HUES64 (cell line): ENCODE data around the gene DPP10.

ENCODE experiments used
- H3K27ac ChIP-seq: 2 replicates; pipeline ENCODE4 v1.7.0; 2013; ENCODE audit warnings: low read depth, low read length, inconsistent platforms
- H3K27me3 ChIP-seq: 2 replicates; pipeline ENCODE4 v1.6.1; 2013; ENCODE audit warnings: mild to moderate bottlenecking, low read length; ENCODE audit not compliant: insufficient read depth
- H3K36me3 ChIP-seq: 2 replicates; pipeline ENCODE4 v1.6.1; 2013; ENCODE audit warnings: mild to moderate bottlenecking, low read length; ENCODE audit not compliant: insufficient read depth
- H3K4me1 ChIP-seq: 2 replicates; pipeline ENCODE4 v1.6.1; 2013; ENCODE audit warnings: mild to moderate bottlenecking, low read length, moderate library complexity; ENCODE audit not compliant: insufficient read depth
- H3K4me3 ChIP-seq: 2 replicates; pipeline ENCODE4 v1.5.1; 2013; ENCODE audit warnings: mild to moderate bottlenecking, low read length, moderate library complexity
- H3K9ac ChIP-seq: 2 replicates; pipeline ENCODE4 v1.6.1; 2013; ENCODE audit warnings: mild to moderate bottlenecking, low read depth, low read length
- H3K9me3 ChIP-seq: 2 replicates; pipeline ENCODE4 v1.6.1; 2013; ENCODE audit warnings: low read depth, low read length; ENCODE audit not compliant: insufficient read depth
- WGBS: fragments of 150-250, 120-280 bp; methylation state at CpG from one replicate; pipeline ENCODE4 v1.1.7; 2013; ENCODE audit warnings: missing lambda C conversion rate; 5-methylcytosine and 5-hydroxymethylcytosine counted together

The DPP10 gene

DNA sequence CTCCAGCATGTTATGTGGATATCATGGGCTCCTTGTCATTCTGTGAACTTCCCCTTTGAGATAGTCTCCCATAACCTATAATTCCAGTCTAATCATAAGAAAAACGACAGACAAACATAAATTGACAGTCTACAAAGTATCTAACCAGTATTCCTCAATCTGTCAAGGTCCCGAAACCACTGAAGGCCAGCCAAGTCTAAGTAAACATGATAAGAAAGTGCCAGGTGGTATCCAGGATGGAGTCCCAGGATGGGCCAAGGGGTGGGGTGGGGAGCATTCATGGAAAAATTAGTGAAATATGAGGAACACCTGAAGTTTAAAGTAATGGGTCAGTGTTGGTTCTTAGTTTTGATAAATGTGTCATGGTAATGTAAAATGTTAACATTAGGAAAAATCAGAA, 355.5 kb downstream of the DPP10 start:
- no peak overlapping the region for H3K9ac ChIP-seq
- no peaks in the 10 kb centered on the region for H3K27me3 ChIP-seq
- 94% methylated on average over 2 of the region's 2 CpGs for WGBS
- no peak overlapping the region for H3K27ac ChIP-seq
- H3K4me3 ChIP-seq = no peak overlapping the region
- H3K9me3 ChIP-seq = no peaks in the 10 kb centered on the region
- H3K4me1 ChIP-seq = no peaks in the 10 kb centered on the region
- no peaks in the 10 kb centered on the region for H3K36me3 ChIP-seq

DNA sequence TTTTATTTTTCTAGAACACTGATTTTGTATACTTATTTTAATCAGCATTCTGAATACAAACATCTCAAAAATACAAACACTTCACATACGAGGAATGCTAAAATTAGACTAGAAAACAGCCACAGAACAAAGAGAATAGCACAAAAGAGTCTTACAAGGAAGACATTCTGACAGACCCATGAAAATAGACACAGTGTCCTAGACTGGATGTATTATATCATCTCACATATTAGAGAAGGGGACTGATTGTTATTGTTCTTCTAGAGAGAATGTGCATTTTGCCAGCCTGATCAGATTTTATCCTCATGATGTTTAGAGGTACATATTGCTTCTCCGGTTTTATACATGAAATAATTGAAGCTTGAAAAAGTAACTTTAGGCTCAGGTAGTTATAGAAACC, 357.9 kb downstream of the DPP10 start:
- no peak overlapping the region for H3K4me3 ChIP-seq
- no peaks in the 10 kb centered on the region for H3K4me1 ChIP-seq
- H3K36me3 ChIP-seq = no peaks in the 10 kb centered on the region
- 89% methylated on average over 2 of the region's 2 CpGs for WGBS
- H3K9me3 ChIP-seq = no peaks in the 10 kb centered on the region
- no peak overlapping the region for H3K9ac ChIP-seq
- H3K27me3 ChIP-seq = no peaks in the 10 kb centered on the region
- H3K27ac ChIP-seq = no peak overlapping the region

DNA sequence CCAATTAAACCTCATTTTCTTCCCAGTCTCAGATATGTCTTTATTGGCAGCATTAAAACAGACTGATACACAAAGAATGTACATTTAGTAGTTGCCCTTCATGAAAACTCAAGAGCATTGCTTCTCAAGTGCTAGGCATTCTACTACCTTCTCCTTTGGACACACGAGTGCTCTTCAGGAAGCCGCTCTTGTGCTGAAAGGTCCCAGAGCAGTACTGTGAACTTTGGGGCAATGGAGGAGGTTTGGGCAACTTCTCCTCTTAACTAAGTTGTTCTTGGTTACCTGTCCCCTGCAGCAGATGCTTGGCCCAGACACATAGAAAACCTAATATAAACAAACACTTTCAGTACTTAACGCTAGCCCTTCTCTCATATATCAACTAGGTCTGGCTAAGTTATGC, 362.8 kb downstream of the DPP10 start:
- Histone ChIP-seq H3K9me3 (no peaks in the 10 kb centered on the region), H3K4me1 (peaks cover 6% of the 10 kb centered on the region; the same call in 1 of the 2 replicates), H3K4me3 (no peak overlapping the region), H3K27me3 (no peaks in the 10 kb centered on the region), H3K9ac (no peak overlapping the region), H3K36me3 (no peaks in the 10 kb centered on the region), H3K27ac (no peak overlapping the region)
- WGBS = 98% methylated on average over 3 of the region's 3 CpGs

DNA sequence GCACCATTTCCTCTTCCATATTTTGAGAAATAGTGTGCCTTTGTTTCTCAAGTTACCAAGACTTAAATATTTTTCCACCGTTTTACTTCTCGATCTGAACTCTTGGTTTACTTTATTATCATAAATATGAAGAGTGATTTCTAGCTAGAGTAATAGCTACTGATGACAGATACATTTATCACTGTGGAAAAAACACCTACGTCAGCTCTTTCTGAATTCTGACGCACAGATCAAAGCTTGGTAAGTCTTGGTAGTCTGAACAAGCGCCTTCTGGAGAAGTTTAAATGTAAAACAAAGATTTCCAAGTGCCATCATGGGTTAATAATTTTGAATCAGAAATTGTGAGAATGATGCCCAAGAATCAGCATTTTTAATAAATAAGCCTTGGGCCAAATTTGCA, 367.7 kb downstream of the DPP10 start:
- H3K27ac ChIP-seq = no peak overlapping the region
- no peaks in the 10 kb centered on the region for H3K36me3 ChIP-seq
- no peak overlapping the region for H3K4me3 ChIP-seq
- no peak overlapping the region for H3K9ac ChIP-seq
- H3K9me3 ChIP-seq = no peaks in the 10 kb centered on the region
- no peaks in the 10 kb centered on the region for H3K27me3 ChIP-seq
- peaks cover 6% of the 10 kb centered on the region; the same call in 1 of the 2 replicates for H3K4me1 ChIP-seq
- 99% methylated on average over 3 of the region's 5 CpGs for WGBS

DNA sequence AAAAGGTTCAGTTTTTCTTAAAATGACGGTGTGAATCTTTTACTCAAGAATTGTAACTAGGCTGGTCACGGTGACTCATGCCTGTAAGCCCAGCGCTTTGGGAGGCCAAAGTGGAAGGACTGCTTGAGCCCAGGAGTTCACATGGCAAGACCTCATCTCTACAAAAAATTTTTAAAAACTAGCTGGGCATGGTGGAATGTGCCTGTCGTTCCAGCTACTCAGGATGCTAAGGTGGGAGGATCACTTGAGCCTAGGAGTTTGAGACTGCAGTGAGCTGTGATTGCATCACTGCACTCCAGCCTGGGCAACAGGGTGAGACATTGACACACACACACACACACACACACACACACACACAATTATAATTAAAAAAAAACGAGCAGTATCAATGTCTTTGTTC, 369.8 kb downstream of the DPP10 start:
- H3K27me3 ChIP-seq = no peaks in the 10 kb centered on the region
- H3K27ac ChIP-seq = no peak overlapping the region
- 91% methylated on average over 5 of the region's 5 CpGs for WGBS
- H3K9ac ChIP-seq = no peak overlapping the region
- peaks cover 9% of the 10 kb centered on the region; the same call in 1 of the 2 replicates for H3K4me1 ChIP-seq
- H3K36me3 ChIP-seq = no peaks in the 10 kb centered on the region
- no peaks in the 10 kb centered on the region for H3K9me3 ChIP-seq
- H3K4me3 ChIP-seq = no peak overlapping the region

DNA sequence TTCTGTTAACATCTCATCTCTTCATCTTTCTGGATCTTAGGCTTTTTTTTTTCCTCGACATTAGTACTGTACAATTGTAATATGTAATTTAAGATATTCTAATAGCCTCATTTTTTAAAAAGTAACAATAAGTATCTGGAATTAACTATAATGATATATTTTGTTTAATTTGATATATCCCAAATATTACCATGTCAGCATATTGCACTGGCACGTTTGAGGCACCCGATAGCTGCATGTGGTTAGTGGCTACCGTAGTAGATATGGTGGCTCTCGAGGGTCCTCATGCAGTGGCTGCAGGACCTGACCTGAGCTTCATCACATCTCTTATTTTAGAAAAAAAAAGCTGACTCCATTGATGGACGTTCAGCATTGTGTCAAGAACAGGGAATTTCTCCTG, 371.9 kb downstream of the DPP10 start:
- H3K27ac ChIP-seq = no peak overlapping the region
- H3K4me1 ChIP-seq = peaks cover 12% of the 10 kb centered on the region; the same call in 1 of the 2 replicates
- H3K4me3 ChIP-seq = no peak overlapping the region
- H3K36me3 ChIP-seq = no peaks in the 10 kb centered on the region
- H3K9me3 ChIP-seq = no peaks in the 10 kb centered on the region
- H3K27me3 ChIP-seq = no peaks in the 10 kb centered on the region
- H3K9ac ChIP-seq = no peak overlapping the region
- 98% methylated on average over 5 of the region's 6 CpGs for WGBS

DNA sequence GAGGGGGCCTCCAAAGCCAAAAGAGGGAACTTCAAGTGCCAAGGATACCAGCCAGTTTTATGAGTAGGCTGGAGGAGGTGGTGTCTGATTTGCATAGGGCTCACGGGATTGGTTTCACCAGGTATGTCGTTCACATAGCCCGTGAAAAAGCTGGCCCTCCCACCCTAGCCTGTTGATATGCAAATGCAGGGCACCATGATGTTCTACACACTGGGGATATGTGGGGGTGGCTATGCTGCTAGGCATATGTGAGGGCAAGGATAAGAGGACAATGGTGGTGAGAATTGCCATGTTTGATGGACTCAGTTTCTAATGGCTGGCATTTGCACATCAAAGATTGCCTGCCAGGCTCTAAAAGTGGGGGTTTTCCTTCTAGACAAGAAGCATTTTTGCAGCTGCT, 378.6 kb downstream of the DPP10 start:
- no peak overlapping the region for H3K9ac ChIP-seq
- H3K9me3 ChIP-seq = peaks cover 18% of the 10 kb centered on the region
- H3K4me1 ChIP-seq = 0 out of 2 replicates have a peak, but pooled peaks cover 5% of the 10 kb centered on the region
- H3K36me3 ChIP-seq = no peaks in the 10 kb centered on the region
- H3K4me3 ChIP-seq = no peak overlapping the region
- WGBS = 67% methylated on average over 3 of the region's 3 CpGs
- H3K27me3 ChIP-seq = no peaks in the 10 kb centered on the region
- no peak overlapping the region; the same call in 1 of the 2 replicates for H3K27ac ChIP-seq

DNA sequence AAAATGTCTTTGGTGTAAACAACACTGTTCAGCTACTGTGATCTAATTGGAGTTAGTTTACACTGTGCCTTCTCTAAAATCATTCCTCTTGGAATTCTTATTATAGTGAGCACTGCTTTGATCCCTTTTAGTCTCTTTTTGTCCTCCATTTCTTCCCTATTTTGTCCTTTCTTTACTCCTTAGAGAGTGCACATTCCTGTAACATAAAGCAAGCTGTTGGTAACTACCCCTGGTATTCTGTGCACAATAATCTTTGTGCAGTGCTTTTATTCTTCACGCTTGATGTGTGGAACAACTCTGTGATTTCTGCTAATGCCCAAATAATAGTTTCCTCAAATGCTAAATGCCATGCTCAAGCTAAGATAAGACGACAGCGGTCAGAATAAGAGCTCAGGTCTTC, 401.5 kb downstream of the DPP10 start:
- Histone ChIP-seq H3K9ac (no peak overlapping the region), H3K4me3 (no peak overlapping the region), H3K36me3 (no peaks in the 10 kb centered on the region), H3K27ac (no peak overlapping the region), H3K4me1 (peaks cover 13% of the 10 kb centered on the region), H3K27me3 (no peaks in the 10 kb centered on the region), H3K9me3 (no peaks in the 10 kb centered on the region)
- 97% methylated on average over 3 of the region's 3 CpGs for WGBS

DNA sequence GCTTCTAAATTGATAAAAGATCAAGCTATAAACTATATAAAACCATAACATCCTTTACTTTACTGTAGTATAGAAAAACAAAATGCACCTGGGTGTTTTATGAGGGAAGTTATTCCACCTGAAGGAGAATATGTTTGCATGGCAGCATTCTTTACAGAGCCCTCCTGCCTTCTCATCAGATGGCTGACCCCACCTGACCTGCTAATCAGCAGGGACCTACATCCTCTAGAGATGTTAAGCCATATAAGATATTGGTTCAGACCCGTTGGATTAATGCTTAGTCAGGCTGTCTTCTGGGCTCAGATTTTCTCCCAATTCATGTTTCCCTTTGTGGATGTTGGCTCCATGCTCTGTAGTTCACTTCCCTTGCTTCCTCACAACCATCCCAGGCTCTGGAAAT, 414.8 kb downstream of the DPP10 start:
- no peaks in the 10 kb centered on the region for H3K9me3 ChIP-seq
- no peak overlapping the region for H3K27ac ChIP-seq
- no peak overlapping the region for H3K4me3 ChIP-seq
- no peak overlapping the region for H3K9ac ChIP-seq
- 94% methylated on average over 1 of the region's 1 CpG for WGBS
- H3K36me3 ChIP-seq = no peaks in the 10 kb centered on the region
- H3K4me1 ChIP-seq = peaks cover 6% of the 10 kb centered on the region
- no peaks in the 10 kb centered on the region for H3K27me3 ChIP-seq

DNA sequence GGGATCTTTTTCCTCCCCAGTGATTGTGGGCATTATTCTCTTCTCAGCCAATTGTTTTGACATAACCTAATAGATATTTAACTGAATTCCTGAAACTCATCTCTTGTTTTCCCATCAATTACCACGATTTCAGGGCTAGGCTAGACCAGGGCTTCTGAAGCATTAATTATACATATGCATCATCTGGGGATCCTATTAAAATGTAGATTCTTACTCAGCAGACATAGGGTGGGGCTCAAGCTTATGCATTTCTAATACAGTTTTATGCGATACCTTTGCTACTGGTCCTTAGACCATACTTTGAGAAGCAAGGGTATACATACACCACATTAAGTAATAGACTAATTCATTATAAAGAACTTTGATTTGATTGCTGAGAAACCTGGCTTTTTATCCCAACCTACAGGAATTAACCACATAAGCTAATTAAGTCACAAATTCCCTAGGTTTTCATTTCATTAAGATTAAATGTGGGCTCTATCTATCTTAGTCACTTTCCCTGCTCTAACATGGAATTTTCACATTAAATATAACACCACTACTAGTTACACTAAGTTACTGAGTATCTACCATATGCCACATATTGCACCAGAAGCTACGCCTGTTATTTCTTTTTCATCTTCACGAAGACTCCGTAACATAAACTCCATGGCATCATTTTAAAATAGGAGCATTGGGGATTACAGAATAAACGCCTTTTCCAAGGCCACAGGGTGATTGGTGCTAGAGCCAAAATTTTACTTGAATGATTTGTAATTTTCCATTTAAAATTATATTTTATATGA, 417.5 kb downstream of the DPP10 start:
- Histone ChIP-seq H3K9me3 (no peaks in the 10 kb centered on the region), H3K4me3 (no peak overlapping the region), H3K9ac (no peak overlapping the region), H3K27me3 (no peaks in the 10 kb centered on the region), H3K36me3 (no peaks in the 10 kb centered on the region), H3K4me1 (no peaks in the 10 kb centered on the region), H3K27ac (no peak overlapping the region)
- 74% methylated on average over 5 of the region's 6 CpGs for WGBS

DNA sequence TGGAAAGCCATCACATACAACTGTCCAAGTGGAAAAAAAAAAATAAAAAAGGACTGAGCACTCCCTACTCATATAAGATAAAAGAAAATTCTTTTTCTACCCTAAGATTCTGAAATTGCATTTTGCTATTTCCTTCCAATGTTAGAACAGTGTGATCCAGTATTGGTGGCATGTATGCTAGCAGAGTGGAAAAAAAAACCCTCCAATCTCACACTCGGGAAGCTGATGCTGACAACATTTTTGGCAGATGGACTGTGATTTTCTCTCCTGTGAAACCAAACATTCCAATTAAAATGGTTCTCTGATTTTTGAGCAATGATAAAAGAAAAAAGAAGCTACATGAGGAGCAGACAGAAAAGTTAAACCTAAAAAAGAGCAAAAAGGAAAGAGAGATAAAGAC, 419.8 kb downstream of the DPP10 start:
- WGBS = 80% methylated on average over 1 of the region's 1 CpG
- H3K27me3 ChIP-seq = no peaks in the 10 kb centered on the region
- H3K4me1 ChIP-seq = no peaks in the 10 kb centered on the region
- H3K36me3 ChIP-seq = no peaks in the 10 kb centered on the region
- H3K9ac ChIP-seq = no peak overlapping the region
- H3K4me3 ChIP-seq = no peak overlapping the region
- no peak overlapping the region for H3K27ac ChIP-seq
- no peaks in the 10 kb centered on the region for H3K9me3 ChIP-seq

DNA sequence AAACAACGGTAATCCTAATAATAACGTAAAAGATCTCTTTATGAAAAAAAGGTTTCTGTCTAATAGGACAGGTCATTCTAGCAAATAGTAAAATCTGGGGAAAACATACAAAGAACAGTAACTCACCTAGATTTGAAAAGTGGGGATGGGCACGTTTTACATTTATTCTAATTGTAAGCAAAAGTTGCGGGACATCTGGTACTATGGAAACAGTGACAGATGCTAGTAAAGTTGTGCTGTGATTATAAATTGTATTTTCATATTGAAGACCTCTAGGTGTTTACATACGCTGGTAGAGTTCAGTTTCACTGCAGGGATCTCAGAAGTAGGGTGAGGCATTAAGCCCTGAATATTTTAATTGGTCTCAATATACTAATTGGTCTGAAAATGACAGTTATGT, 422.5 kb downstream of the DPP10 start:
- Histone ChIP-seq H3K27me3 (no peaks in the 10 kb centered on the region), H3K9me3 (no peaks in the 10 kb centered on the region), H3K4me1 (no peaks in the 10 kb centered on the region), H3K36me3 (no peaks in the 10 kb centered on the region), H3K9ac (no peak overlapping the region), H3K27ac (no peak overlapping the region), H3K4me3 (no peak overlapping the region)
- WGBS = 95% methylated on average over 5 of the region's 5 CpGs
